Kidney epithelial cell (primary cell): ENCODE data around the gene LINGO3. TPM values are rescaled to one million over a fixed set of nuclear protein-coding genes. Genes with fewer than 3 reads are reported as not detected.

Experiments
- DNase-seq: peaks from one replicate; pipeline ENCODE4 v3.0.0-alpha.2; 2010; ENCODE audit warnings: low read depth
- H3K27me3 ChIP-seq: 2 replicates; pipeline ENCODE4 v1.6.0; 2011; ENCODE audit warnings: low read length; ENCODE audit not compliant: control insufficient read depth, insufficient read depth
- H3K36me3 ChIP-seq: 2 replicates; pipeline ENCODE4 v1.5.1; 2011; ENCODE audit warnings: low read length; ENCODE audit not compliant: control insufficient read depth, insufficient read depth
- H3K4me3 ChIP-seq: 2 replicates; pipeline ENCODE4 v1.5.1; 2011; ENCODE audit warnings: low read depth, mild to moderate bottlenecking, control low read depth, low read length
- CTCF ChIP-seq: IDR thresholded peaks from 2 replicates; pipeline ENCODE4 v1.5.1; 2011; ENCODE audit warnings: mild to moderate bottlenecking, moderate library complexity, low read length, control low read depth, inconsistent platforms; ENCODE audit not compliant: insufficient read depth, poor library complexity, severe bottlenecking
- total RNA-seq: library from RNA; depleted of rRNA; stranded (reverse); fragments of >200 nt; gene quantifications from 2 replicates; pipeline ENCODE4 v1.2.3, GENCODE V29; 2015

LINGO3 gene
- total RNA-seq, 1 donor from 2014 or later: not detected

- no peak for TF ChIP-seq CTCF
- Histone ChIP-seq H3K27me3 (no peaks in the 10 kb centered on the region), H3K36me3 (no peaks in the 10 kb centered on the region)
Observed at GRCh38 chr19:2345076-2345475, 37.1 kb upstream of the LINGO3 start.

GRCh38 chr19:2344381-2344870 is 36.5 kb upstream of the LINGO3 start:
- Histone ChIP-seq H3K27me3 (no peaks in the 10 kb centered on the region), H3K36me3 (no peaks in the 10 kb centered on the region), H3K4me3 (no peak overlapping the region)
- TF ChIP-seq CTCF: no peak
- DNase-seq: no peak

More at GRCh38 chr19:2345076-2345475, 37.1 kb upstream of the LINGO3 start:
- DNase-seq: no peak
- no peak overlapping the region for H3K4me3 ChIP-seq

GRCh38 chr19:2343289-2343982 is 35.5 kb upstream of the LINGO3 start:
- no peaks in the 10 kb centered on the region for H3K36me3 ChIP-seq
- no peaks in the 10 kb centered on the region for H3K27me3 ChIP-seq
- DNase-seq: no peak
- no peak overlapping the region for H3K4me3 ChIP-seq
- TF ChIP-seq CTCF: no peak

GRCh38 chr19:2342656-2343288 is 34.8 kb upstream of the LINGO3 start:
- no peak for TF ChIP-seq CTCF
- Histone ChIP-seq H3K4me3 (no peak overlapping the region), H3K36me3 (no peaks in the 10 kb centered on the region), H3K27me3 (no peaks in the 10 kb centered on the region)
- DNase-seq: no peak

- no peak for DNase-seq
- no peak for TF ChIP-seq CTCF
- no peaks in the 10 kb centered on the region for H3K27me3 ChIP-seq
- H3K4me3 ChIP-seq: no peak overlapping the region
- no peaks in the 10 kb centered on the region for H3K36me3 ChIP-seq
Observed at GRCh38 chr19:2341982-2342381, 34.0 kb upstream of the LINGO3 start.
